ENCODE data around the gene TAF7.

TAF7 gene

GRCh38 chr5:141362719-141363118, 42.1 kb upstream of the TAF7 start:
- Histone ChIP-seq H3K4me1 (ENCODE audit: control insufficient read depth in 2 of 2, insufficient read depth in 1 of 2, low read depth in 1 of 2, low read length in 2 of 2) (no peaks in the 10 kb centered on the region), H3K79me1 (ENCODE audit: low read depth, low read length) (peaks cover 2% of the 10 kb centered on the region), H3K4me3 (ENCODE audit: low read length in 2 of 2) (no peak overlapping the region), H2BK12ac (ENCODE audit: low read length) (no peak overlapping the region), H3K18ac (ENCODE audit: low read length) (no peak overlapping the region), H2BK120ac (ENCODE audit: low read depth, low read length) (no peak overlapping the region), H3K14ac (ENCODE audit: low read length) (no peak overlapping the region), H2AK5ac (ENCODE audit: low read depth, low read length) (no peak overlapping the region), H3K4me2 (ENCODE audit: insufficient read depth, low read length, poor library complexity, severe bottlenecking) (no peak overlapping the region), H3K27ac (replicated peaks; ENCODE audit: low read length) (no peak overlapping the region), H3K4ac (ENCODE audit: low read length) (no peak overlapping the region), H3K9me3 (replicated peaks in 1 of 2; ENCODE audit: control insufficient read depth in 2 of 2, insufficient read depth in 1 of 2, low read depth in 1 of 2, low read length in 2 of 2) (peaks cover 30 to 53% of the 10 kb centered on the region in 2 donors), H4K8ac (ENCODE audit: low read depth, low read length) (no peak overlapping the region), H3K27me3 (ENCODE audit: control insufficient read depth in 3 of 3, insufficient read depth in 3 of 3, low read depth in 1 of 3, low read length in 3 of 3) (no peaks in the 10 kb centered on the region), H2BK5ac (ENCODE audit: low read length) (no peak overlapping the region), H2BK15ac (ENCODE audit: low read length) (no peak overlapping the region), H3K23ac (ENCODE audit: low read depth, low read length, poor library complexity) (no peak overlapping the region), H2AFZ (ENCODE audit: low read length) (no peak overlapping the region), H4K91ac (ENCODE audit: low read depth, low read length, poor library complexity) (no peak overlapping the region), H3K36me3 (replicated peaks in 1 of 2; ENCODE audit: control insufficient read depth in 2 of 2, insufficient read depth in 2 of 2, low read length in 2 of 2) (peaks cover 0 to 2% of the 10 kb centered on the region in 2 donors), H3K9ac (ENCODE audit: low read depth, low read length, poor library complexity) (no peak overlapping the region)
- DNase-seq (ENCODE audit: low spot score), result no peak

GRCh38 chr5:141360685-141361084, 40.1 kb upstream of the TAF7 start:
- no peak overlapping the region for H3K23ac ChIP-seq (ENCODE audit: low read depth, low read length, poor library complexity)
- H4K91ac ChIP-seq (ENCODE audit: low read depth, low read length, poor library complexity), result no peak overlapping the region
- no peak overlapping the region for H3K14ac ChIP-seq (ENCODE audit: low read length)
- peaks cover 0 to 4% (median 0%) of the 10 kb centered on the region in 3 experiments for H3K27me3 ChIP-seq (ENCODE audit: control insufficient read depth in 3 of 3, insufficient read depth in 3 of 3, low read depth in 1 of 3, low read length in 3 of 3)
- H3K9ac ChIP-seq (ENCODE audit: low read depth, low read length, poor library complexity), result no peak overlapping the region
- no peaks in the 10 kb centered on the region for H3K4me1 ChIP-seq (ENCODE audit: control insufficient read depth in 2 of 2, insufficient read depth in 1 of 2, low read depth in 1 of 2, low read length in 2 of 2)
- H2BK15ac ChIP-seq (ENCODE audit: low read length), result no peak overlapping the region
- H3K79me1 ChIP-seq (ENCODE audit: low read depth, low read length), result no peaks in the 10 kb centered on the region
- H3K4me2 ChIP-seq (ENCODE audit: insufficient read depth, low read length, poor library complexity, severe bottlenecking), result no peak overlapping the region
- no peak overlapping the region for H3K4me3 ChIP-seq (ENCODE audit: low read length in 2 of 2)
- no peak overlapping the region for H2AFZ ChIP-seq (ENCODE audit: low read length)
- no peak overlapping the region for H3K27ac ChIP-seq (replicated peaks; ENCODE audit: low read length)
- DNase-seq (ENCODE audit: low spot score), result no peak
- WGBS, 2 donors (ENCODE audit: extremely low coverage in 2 of 2, insufficient read length in 2 of 2, insufficient replicate concordance in 1 of 2), result no CpG with 5 or more reads among the region's 15 CpGs
- H2BK12ac ChIP-seq (ENCODE audit: low read length), result no peak overlapping the region
- H2BK5ac ChIP-seq (ENCODE audit: low read length), result no peak overlapping the region
- no peak overlapping the region for H3K18ac ChIP-seq (ENCODE audit: low read length)
- H3K9me3 ChIP-seq (replicated peaks in 1 of 2; ENCODE audit: control insufficient read depth in 2 of 2, insufficient read depth in 1 of 2, low read depth in 1 of 2, low read length in 2 of 2), result peaks cover 34 to 65% of the 10 kb centered on the region in 2 donors
- no peak overlapping the region for H2AK5ac ChIP-seq (ENCODE audit: low read depth, low read length)
- H3K4ac ChIP-seq (ENCODE audit: low read length), result no peak overlapping the region
- H3K36me3 ChIP-seq (replicated peaks in 1 of 2; ENCODE audit: control insufficient read depth in 2 of 2, insufficient read depth in 2 of 2, low read length in 2 of 2), result peaks cover 0 to 3% of the 10 kb centered on the region in 2 donors
- H2BK120ac ChIP-seq (ENCODE audit: low read depth, low read length), result no peak overlapping the region
- no peak overlapping the region for H4K8ac ChIP-seq (ENCODE audit: low read depth, low read length)

- WGBS, 2 donors (ENCODE audit: extremely low coverage in 2 of 2, insufficient read length in 2 of 2, insufficient replicate concordance in 1 of 2), result no CpG with 5 or more reads among the region's 24 CpGs
- Histone ChIP-seq H3K18ac (ENCODE audit: low read length) (no peak within 1 kb of the TSS), H3K9ac (ENCODE audit: low read depth, low read length, poor library complexity) (no peak within 1 kb of the TSS), H2AFZ (ENCODE audit: low read length) (peak within 1 kb of the TSS; percentile 72), H3K36me3 (replicated peaks in 1 of 2; ENCODE audit: control insufficient read depth in 2 of 2, insufficient read depth in 2 of 2, low read length in 2 of 2) (peaks cover 0 to 3% of the 10 kb centered on the region in 2 donors), H3K27me3 (ENCODE audit: control insufficient read depth in 3 of 3, insufficient read depth in 3 of 3, low read depth in 1 of 3, low read length in 3 of 3) (peaks cover 0 to 4% (median 0%) of the 10 kb centered on the region in 3 experiments), H3K4me3 (ENCODE audit: low read length in 2 of 2) (no peak within 1 kb of the TSS), H2BK120ac (ENCODE audit: low read depth, low read length) (no peak within 1 kb of the TSS), H3K27ac (replicated peaks; ENCODE audit: low read length) (no peak within 1 kb of the TSS), H3K79me1 (ENCODE audit: low read depth, low read length) (no peaks in the 10 kb centered on the region), H2AK5ac (ENCODE audit: low read depth, low read length) (no peak within 1 kb of the TSS), H2BK15ac (ENCODE audit: low read length) (no peak within 1 kb of the TSS), H3K4ac (ENCODE audit: low read length) (no peak within 1 kb of the TSS), H3K23ac (ENCODE audit: low read depth, low read length, poor library complexity) (no peak within 1 kb of the TSS), H2BK12ac (ENCODE audit: low read length) (no peak within 1 kb of the TSS), H3K9me3 (replicated peaks in 1 of 2; ENCODE audit: control insufficient read depth in 2 of 2, insufficient read depth in 1 of 2, low read depth in 1 of 2, low read length in 2 of 2) (peaks cover 34 to 67% of the 10 kb centered on the region in 2 donors), H4K8ac (ENCODE audit: low read depth, low read length) (no peak within 1 kb of the TSS), H3K4me2 (ENCODE audit: insufficient read depth, low read length, poor library complexity, severe bottlenecking) (no peak within 1 kb of the TSS), H3K4me1 (ENCODE audit: control insufficient read depth in 2 of 2, insufficient read depth in 1 of 2, low read depth in 1 of 2, low read length in 2 of 2) (no peaks in the 10 kb centered on the region), H2BK5ac (ENCODE audit: low read length) (no peak within 1 kb of the TSS), H3K14ac (ENCODE audit: low read length) (no peak within 1 kb of the TSS), H4K91ac (ENCODE audit: low read depth, low read length, poor library complexity) (no peak within 1 kb of the TSS)
- no peak for DNase-seq (ENCODE audit: low spot score)
These were observed 39.3 kb upstream of the TAF7 start, which contains the start of gene PCDHGB2 for GRCh38 chr5:141359790-141360426. PCDHGB2 (plus strand) TSS chr5:141359994; CDS start chr5:141360136, 142 bp downstream.

GRCh38 chr5:141356950-141357349, 36.4 kb upstream of the TAF7 start:
- Histone ChIP-seq H4K8ac (ENCODE audit: low read depth, low read length) (no peak overlapping the region), H2AFZ (ENCODE audit: low read length) (no peak overlapping the region), H3K4me3 (ENCODE audit: low read length in 2 of 2) (peak overlapping the region in 1 of 2 donors; percentile 51), H2BK15ac (ENCODE audit: low read length) (no peak overlapping the region), H3K79me1 (ENCODE audit: low read depth, low read length) (no peaks in the 10 kb centered on the region), H2BK5ac (ENCODE audit: low read length) (no peak overlapping the region), H3K9ac (ENCODE audit: low read depth, low read length, poor library complexity) (peak overlapping the region; percentile 16), H4K91ac (ENCODE audit: low read depth, low read length, poor library complexity) (no peak overlapping the region), H3K36me3 (replicated peaks in 1 of 2; ENCODE audit: control insufficient read depth in 2 of 2, insufficient read depth in 2 of 2, low read length in 2 of 2) (peaks cover 0 to 3% of the 10 kb centered on the region in 2 donors), H2AK5ac (ENCODE audit: low read depth, low read length) (peak overlapping the region; percentile 54), H3K4me2 (ENCODE audit: insufficient read depth, low read length, poor library complexity, severe bottlenecking) (no peak overlapping the region), H3K14ac (ENCODE audit: low read length) (no peak overlapping the region), H3K4ac (ENCODE audit: low read length) (no peak overlapping the region), H3K4me1 (ENCODE audit: control insufficient read depth in 2 of 2, insufficient read depth in 1 of 2, low read depth in 1 of 2, low read length in 2 of 2) (no peaks in the 10 kb centered on the region), H3K27ac (replicated peaks; ENCODE audit: low read length) (no peak overlapping the region), H3K18ac (ENCODE audit: low read length) (no peak overlapping the region), H3K23ac (ENCODE audit: low read depth, low read length, poor library complexity) (peak overlapping the region; percentile 44), H2BK12ac (ENCODE audit: low read length) (no peak overlapping the region), H2BK120ac (ENCODE audit: low read depth, low read length) (peak overlapping the region; percentile 66), H3K27me3 (ENCODE audit: control insufficient read depth in 3 of 3, insufficient read depth in 3 of 3, low read depth in 1 of 3, low read length in 3 of 3) (peaks cover 0 to 4% (median 0%) of the 10 kb centered on the region in 3 experiments), H3K9me3 (replicated peaks in 1 of 2; ENCODE audit: control insufficient read depth in 2 of 2, insufficient read depth in 1 of 2, low read depth in 1 of 2, low read length in 2 of 2) (peaks cover 25 to 67% of the 10 kb centered on the region in 2 donors)
- DNase-seq (ENCODE audit: low spot score), result no peak
- no CpG with 5 or more reads among the region's 19 CpGs for WGBS, 2 donors (ENCODE audit: extremely low coverage in 2 of 2, insufficient read length in 2 of 2, insufficient replicate concordance in 1 of 2)
